Prostate gland (tissue), 2 donors: ENCODE results near the gene ARHGAP31. TPM values are rescaled to one million over a fixed set of nuclear protein-coding genes. Genes with fewer than 3 reads are reported as not detected.

ENCODE experiments used
- DNase-seq: peaks from one replicate; pipeline ENCODE4 v3.0.0-alpha.2; 2019; ENCODE audit warnings: low spot score
- H3K27ac ChIP-seq, 2 donors: fragments of 200-600 bp; sonication (generic); 2 replicates each; pipeline ENCODE4 v1.5.1; 2017 to 2019
- H3K27me3 ChIP-seq: fragments of 200-600 bp; sonication (generic); replicated peaks from 2 replicates; pipeline ENCODE4 v1.5.1; 2019; ENCODE audit not compliant: insufficient read depth
- H3K36me3 ChIP-seq, 2 donors: fragments of 200-600 bp; sonication (generic); 1 replicate in 1 of 2; 2 replicates in 1 of 2; pipeline versions ENCODE4 v1.5.1 to v1.8.1; 2017 to 2019
- H3K4me1 ChIP-seq: fragments of 200-600 bp; sonication (generic); replicated peaks from 2 replicates; pipeline ENCODE4 v1.5.1; 2019
- H3K4me3 ChIP-seq, 2 donors: fragments of 200-600 bp; sonication (generic); 2 replicates each; pipeline ENCODE4 v1.5.1; 2017 to 2019
- H3K9me3 ChIP-seq: fragments of 200-600 bp; sonication (generic); 2 replicates; pipeline ENCODE4 v1.5.1; 2017
- CTCF ChIP-seq, 4 experiments: fragments of 200-600 bp in 2 of 4; fragments of 450-650 bp in 2 of 4; sonication (generic) in 2 of 4; IDR thresholded peaks; 1 replicate in 3 of 4; 2 replicates in 1 of 4; pipeline ENCODE4 v1.5.1; 2016 to 2019; ENCODE audit warnings: antibody characterized with exemption in 4 of 4, mild to moderate bottlenecking in 2 of 4, moderate library complexity in 2 of 4
- POLR2A ChIP-seq: fragments of 450-650 bp; IDR thresholded peaks from one replicate; pipeline ENCODE4 v1.6.1; 2016; ENCODE audit warnings: antibody characterized with exemption, mild to moderate bottlenecking
- POLR2AphosphoS5 ChIP-seq: sonication (generic); formaldehyde crosslinking; IDR thresholded peaks from one replicate; pipeline ENCODE4 v1.6.1; 2017; ENCODE audit warnings: antibody characterized with exemption
- WGBS: methylation state at CpG from one replicate; pipeline ENCODE4 v1.1.5; 2018; 5-methylcytosine and 5-hydroxymethylcytosine counted together
- intact Hi-C: fragments of 100-400 bp; cut with DNase I; formaldehyde crosslinking; loops from one replicate; pipeline ENCODE4 v1.14.2; 2022
- total RNA-seq, 2 donors: library from RNA; depleted of rRNA; stranded (reverse); fragments of >200 nt; gene quantifications; one replicate each; pipeline ENCODE4 v1.1.0, GENCODE V29; 2016

ARHGAP31 gene
- total RNA-seq, 2 donors from 2014 or later: 6.5 to 10.7 TPM

- H3K36me3 ChIP-seq: no peaks in the 10 kb centered on the region
- no peak overlapping the region for H3K4me3 ChIP-seq
- 88% methylated on average over 3 of the region's 3 CpGs for WGBS
- no peaks in the 10 kb centered on the region for H3K4me1 ChIP-seq
- H3K27me3 ChIP-seq: no peaks in the 10 kb centered on the region
- DNase-seq: no peak
- H3K9me3 ChIP-seq: no peaks in the 10 kb centered on the region
- no peak overlapping the region for H3K27ac ChIP-seq
- intact Hi-C loops: no loop called here
- TF ChIP-seq POLR2AphosphoS5 (no peak), CTCF (IDR thresholded peaks at IDR 0.05) (no peak), POLR2A (no peak)
Measured at GRCh38 chr3:119360736-119361462, 66.7 kb downstream of the ARHGAP31 start.

- no peaks in the 10 kb centered on the region for H3K9me3 ChIP-seq
- 90% methylated on average over 2 of the region's 2 CpGs for WGBS
- DNase-seq: no peak
- H3K36me3 ChIP-seq: no peaks in the 10 kb centered on the region
- H3K4me3 ChIP-seq: no peak overlapping the region
- intact Hi-C loops: no loop called here
- TF ChIP-seq POLR2A: no peak
- TF ChIP-seq CTCF (IDR thresholded peaks at IDR 0.05): no peak
- no peak for TF ChIP-seq POLR2AphosphoS5
- H3K27me3 ChIP-seq: no peaks in the 10 kb centered on the region
- no peaks in the 10 kb centered on the region for H3K4me1 ChIP-seq
- no peak overlapping the region for H3K27ac ChIP-seq
Measured at GRCh38 chr3:119362010-119362409, 67.8 kb downstream of the ARHGAP31 start.

GRCh38 chr3:119362940-119363725 lies 69.0 kb downstream of the ARHGAP31 start:
- WGBS: 90% methylated on average over 7 of the region's 7 CpGs
- Histone ChIP-seq H3K9me3 (no peaks in the 10 kb centered on the region), H3K4me3 (no peak overlapping the region), H3K27me3 (no peaks in the 10 kb centered on the region), H3K4me1 (no peaks in the 10 kb centered on the region), H3K27ac (no peak overlapping the region), H3K36me3 (no peaks in the 10 kb centered on the region)
- no peak for DNase-seq
- TF ChIP-seq POLR2AphosphoS5 (no peak), CTCF (IDR thresholded peaks at IDR 0.05) (no peak), POLR2A (no peak)
- intact Hi-C loops: no loop called here

GRCh38 chr3:119364401-119364800 lies 70.2 kb downstream of the ARHGAP31 start:
- WGBS: 100% methylated on average over 1 of the region's 1 CpG
- Histone ChIP-seq H3K9me3 (no peaks in the 10 kb centered on the region), H3K36me3 (no peaks in the 10 kb centered on the region), H3K4me3 (no peak overlapping the region), H3K27me3 (no peaks in the 10 kb centered on the region), H3K27ac (no peak overlapping the region), H3K4me1 (no peaks in the 10 kb centered on the region)
- DNase-seq: no peak
- intact Hi-C loops: no loop called here
- no peak for TF ChIP-seq POLR2A
- no peak for TF ChIP-seq POLR2AphosphoS5
- no peak for TF ChIP-seq CTCF (IDR thresholded peaks at IDR 0.05)
